DMS153 treated with DMSO at 0.1 percent for 48 hours (cell line): ENCODE results near the gene RTP4.

Source experiments
- DNase-seq: peaks from one replicate; lab custom pipeline; 2025; ENCODE audit not compliant: unreplicated experiment; lab: John Stamatoyannopoulos, UW

The RTP4 gene

DNA sequence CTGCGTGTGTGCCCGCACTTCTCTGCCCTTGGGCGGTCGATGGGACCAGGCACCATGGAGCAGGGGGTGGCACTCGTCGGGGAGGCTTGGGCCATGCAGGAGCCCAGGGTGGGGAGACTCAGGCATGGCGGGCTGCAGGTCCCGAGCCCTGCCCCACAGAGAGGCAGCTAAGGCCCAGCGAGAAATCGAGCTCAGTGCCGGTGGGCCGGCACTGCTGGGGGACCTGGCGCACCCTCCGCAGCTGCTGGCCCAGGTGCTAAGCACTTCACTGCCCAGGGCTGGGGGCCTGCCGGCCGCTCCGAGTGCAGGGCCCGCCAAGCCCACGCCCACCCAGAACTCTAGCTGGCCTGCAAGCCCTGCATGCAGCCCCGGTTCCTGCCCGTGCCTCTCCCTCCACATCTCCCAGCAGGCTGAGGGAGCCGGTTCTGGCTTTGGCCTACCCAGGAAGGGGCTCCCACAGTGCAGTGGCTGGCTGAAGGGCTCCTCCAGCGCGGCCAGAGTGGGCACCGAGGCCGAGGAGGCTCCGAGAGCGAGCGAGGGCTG is 553 bp upstream of the RTP4 start:
- no peak for DNase-seq

DNA sequence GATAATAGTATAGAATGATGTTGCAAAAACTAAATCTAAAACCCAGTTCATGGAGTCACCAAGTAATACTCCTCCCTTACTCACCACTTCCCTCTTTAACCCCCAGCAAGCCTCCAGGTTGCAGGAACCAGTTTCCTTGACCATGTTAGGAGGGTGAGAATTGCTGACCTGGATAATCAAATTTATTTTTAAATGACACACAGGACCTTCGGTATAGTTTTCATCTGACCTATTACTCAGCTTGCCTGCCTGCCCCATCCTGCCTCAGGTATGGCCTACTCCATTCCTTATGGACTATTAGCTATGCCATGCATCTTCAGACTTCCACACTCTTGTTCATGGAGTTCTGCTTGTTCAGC is 883 bp downstream of the RTP4 start:
- DNase-seq, result no peak

DNA sequence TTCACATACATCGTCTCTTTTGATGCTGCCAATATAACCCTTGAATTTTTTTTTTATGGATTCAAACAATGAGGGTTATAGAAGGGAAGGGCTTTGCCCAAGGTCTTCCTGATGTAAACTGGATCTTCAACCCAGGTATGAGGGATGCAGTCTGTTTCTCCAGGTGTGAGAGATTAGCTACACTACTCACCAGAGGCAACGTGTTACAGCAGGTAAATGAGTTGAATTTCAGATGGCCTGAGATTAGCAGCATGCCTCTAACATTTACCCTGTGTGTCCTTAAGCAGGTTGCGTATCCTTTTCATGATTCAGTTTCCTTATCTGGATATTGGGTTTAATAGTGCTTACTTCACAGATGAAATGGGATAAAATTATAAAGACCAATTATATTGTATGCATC is 1.9 kb downstream of the RTP4 start:
- no peak for DNase-seq

DNA sequence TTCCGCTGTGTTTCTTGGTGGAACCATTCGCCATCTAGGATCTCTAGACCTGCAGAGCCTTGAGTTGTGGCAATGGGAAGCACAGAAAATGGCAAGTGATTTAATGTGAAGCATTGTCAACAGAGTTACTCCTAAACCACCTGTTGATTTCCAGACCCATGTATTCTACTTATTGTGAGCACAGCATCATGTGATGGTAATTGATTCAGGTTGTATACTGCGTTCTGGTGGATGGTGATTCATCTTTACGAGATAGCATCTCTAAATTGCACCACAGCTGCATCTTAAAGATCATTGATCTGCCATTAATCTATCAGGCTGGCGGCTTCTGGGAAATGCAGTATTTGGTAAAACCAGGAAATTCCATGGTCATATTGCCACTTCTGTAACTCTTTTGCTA is 7.4 kb downstream of the RTP4 start:
- no peak for DNase-seq

DNA sequence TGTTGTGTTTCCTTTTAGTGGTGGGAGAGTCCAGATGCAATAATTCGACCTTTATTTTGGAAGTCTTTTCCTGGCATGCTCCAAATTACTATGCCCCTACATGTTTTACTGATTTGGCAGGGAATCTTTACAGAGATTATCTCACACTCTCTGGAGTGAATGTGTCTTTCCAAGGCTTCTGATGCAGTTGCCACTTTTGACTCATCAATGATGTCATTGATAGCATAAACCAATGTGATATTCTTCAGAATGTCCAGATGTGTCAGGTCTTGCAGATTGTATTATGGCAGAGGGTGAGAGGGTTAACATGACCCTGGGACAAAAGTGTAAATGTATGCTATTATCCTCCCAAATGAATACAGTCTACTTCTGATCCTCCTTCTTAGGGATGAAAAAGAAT is 9.7 kb downstream of the RTP4 start:
- no peak for DNase-seq

DNA sequence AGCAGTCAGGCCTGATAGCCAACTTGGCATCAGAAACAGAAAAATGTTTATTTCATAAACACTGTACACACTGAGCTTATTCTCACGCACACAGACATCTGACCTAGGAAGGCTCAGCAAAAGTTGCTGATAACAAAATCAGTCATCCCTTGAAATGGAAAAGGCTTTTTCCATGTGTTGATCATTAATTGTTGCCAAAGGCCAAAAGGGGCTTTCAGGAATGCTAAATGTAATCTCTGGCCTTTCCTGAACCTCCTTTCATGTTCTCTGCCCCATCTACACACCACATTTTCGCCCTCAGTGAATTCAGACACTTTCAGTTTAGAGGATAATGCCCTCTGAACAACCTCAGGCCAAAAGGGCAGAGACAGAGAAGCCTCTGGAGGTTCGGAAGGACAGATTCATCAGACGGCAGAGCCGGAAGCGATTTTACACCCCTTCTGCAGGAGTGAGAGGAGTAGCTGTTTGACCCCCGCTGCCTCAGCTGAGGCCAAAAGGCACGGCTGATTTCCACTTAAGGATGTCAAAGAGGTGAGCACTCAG is 14.5 kb downstream of the RTP4 start:
- no peak for DNase-seq

DNA sequence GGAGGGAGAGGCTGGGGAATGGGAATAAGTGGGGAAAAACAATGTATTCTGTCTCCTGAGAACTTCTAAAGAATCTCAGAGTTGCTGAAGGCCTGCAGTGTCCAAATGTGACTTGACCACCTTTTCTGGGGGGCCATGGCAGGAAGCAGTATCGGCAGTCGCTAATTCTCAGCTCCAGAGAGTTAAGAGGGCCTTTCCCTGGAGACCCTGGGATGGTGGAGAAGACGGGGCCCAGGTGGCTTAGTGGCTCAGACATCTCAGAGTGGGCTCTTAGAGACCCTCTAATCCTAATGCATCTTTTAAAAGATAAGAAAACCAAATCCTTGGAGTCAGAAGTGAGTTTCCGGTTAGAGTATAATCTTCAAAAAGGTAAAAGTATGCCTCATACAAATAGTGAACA is 15.1 kb downstream of the RTP4 start:
- DNase-seq, result no peak

DNA sequence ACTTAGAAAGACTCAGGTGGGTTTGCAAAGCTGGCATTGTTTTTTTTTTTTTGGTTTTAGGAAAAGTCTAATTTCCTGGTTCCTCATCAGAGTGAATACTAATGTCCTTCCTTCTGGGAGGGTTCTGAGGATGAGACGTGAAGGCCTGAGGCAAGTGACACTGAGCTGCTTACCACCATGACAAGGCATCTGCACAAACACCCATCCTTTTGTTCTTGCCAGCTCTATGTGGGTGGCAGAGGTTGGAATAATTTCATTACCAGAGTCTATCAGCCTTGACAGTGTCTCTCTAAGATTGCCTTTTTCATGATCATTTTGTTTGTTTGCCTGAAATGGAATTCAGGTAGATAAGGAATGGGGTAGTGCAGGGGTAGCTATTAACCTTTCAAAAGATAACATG is 17.1 kb downstream of the RTP4 start:
- DNase-seq, result no peak

DNA sequence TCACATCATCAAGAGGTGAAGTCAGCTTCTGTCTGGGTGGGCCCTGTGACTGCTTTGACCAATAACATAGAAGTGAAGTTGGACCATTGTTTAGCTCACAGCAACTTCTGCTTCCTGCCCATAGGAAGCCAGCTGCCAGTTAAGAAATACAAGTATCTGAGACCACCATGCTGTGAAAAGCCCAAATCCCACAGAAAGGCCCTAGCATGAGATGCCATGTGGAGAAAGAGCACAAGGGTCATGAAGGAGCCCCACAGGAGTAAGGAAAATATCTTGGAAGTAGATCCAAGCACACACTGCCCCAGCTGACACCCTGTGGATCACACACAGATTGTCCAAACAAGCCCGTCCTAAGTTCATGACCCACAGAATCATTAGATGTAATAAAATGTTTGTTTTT is 28.5 kb downstream of the RTP4 start:
- no peak for DNase-seq

DNA sequence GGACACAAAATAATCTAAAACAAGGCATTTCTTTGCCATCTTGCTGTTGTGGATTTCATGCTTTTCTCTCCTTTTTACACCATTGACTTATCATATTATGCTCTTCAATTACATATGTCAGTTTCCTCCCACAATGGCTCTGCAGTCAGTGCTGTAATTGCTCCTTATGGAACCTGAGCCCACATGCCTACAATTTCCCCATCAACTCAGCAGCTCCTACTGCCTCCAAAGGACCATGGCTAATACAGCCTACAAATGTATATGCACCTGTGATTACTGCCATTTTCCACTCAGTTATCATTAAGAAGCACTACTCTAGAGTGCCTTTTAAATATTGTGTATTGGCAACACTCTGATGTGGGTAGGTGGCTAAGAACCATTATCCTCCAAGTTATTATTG is 30.8 kb downstream of the RTP4 start:
- no peak for DNase-seq

DNA sequence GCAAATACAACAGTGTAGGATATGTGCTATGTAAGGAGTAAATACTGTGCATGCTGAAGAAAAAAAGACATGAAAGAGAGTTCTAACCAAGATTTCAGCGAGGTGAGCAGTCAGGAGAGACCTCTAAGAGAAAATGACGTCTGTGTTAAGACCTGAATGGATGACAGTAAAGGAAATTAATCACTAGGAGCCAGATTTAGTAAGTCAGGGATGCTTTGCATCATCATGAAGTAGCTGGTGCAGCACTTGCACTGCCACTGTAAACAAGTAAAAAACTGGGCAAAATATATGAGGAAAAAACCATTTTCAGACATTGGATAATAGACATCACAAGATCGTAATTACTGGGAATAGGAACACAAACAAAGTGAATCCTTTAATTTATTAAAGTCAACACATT is 32.6 kb downstream of the RTP4 start:
- no peak for DNase-seq

DNA sequence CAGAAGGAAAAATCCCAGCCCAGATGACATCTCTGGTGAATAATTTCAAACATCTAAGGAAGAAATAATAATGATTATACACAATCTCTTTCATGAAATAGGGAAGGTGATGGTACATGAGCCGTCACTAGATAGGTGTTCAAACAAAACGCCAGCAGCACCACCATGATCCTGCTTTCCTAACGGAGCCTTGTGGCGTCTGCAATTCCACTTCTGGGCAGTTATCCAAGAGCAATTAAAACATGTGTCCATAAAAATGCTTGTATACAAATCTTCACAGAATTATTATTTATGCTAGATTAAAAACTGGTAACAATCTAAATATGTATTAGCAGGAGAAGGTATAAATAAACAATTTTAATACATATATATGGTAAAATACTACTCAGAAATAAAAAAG is 33.7 kb downstream of the RTP4 start:
- peak; percentile 15 for DNase-seq

DNA sequence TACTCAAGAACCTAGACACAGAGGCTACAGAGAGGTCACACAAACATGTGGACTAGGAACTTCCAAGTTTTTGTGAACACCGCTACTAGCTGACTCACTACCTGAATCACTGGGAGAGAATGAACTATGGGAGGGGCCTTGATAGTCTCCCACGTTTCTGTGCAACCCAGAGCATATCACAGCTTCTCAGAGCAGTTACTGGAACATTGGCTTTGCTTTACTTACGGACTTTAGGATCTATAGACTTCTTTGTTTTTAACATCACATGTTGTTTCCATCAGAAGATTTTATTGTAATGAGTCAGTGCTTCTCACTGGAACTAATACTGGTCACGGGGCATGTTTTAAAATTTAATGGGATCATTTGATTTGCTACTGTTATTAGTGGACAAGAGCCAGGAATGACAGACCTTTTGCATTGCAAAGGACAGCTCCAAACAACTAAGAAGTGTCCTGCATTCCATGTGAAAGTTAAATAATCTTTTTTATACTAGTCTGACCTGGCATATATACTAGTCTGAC is 35.6 kb downstream of the RTP4 start:
- DNase-seq, result no peak

DNA sequence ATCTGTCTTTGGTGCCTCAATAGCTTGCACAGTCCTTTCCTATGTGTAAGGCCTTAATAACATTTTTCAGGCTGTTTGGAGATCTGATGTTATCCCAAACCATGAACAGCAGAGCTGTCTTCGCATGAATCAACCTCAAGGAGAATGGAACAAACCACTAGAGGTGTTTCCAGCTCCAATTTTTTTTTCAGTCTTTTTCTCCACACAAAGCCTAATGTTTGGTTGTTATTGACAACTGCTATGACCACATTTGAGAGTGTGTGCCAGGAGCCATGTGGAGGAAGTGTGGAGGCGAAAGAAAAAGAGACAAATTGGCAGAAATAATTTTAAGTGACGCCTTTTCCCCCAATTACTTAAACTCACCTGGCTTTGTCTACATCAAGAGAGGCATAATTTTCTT is 38.7 kb downstream of the RTP4 start:
- DNase-seq, result no peak

DNA sequence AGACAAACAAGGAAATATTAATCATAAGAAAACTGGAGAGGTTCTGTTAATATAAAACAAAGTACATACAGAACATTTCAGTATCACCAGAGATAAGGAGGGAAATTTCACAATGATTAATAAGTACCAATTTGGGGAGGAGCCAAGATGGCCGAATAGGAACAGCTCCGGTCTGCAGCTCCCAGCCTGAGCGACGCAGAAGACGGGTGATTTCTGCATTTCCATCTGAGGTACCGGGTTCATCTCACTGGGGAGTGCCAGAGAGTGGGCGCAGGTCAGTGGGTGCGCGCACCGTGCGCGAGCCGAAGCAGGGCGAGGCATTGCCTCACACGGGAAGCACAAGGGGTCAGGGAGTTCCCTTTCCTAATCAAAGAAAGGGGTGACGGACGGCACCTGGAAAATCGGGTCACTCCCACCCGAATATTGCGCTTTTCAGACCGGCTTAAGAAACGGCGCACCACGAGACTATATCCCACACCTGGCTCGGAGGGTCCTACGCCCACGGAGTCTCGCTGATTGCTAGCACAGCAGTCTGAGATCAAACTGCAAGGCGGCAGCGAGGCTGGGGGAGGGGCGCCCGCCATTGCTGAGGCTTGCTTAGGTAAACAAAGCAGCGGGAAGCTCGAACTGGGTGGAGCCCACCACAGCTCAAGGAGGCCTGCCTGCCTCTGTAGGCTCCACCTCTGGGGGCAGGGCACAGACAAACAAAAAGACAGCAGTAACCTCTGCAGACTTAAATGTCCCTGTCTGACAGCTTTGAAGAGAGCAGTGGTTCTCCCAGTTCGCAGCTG is 44.0 kb downstream of the RTP4 start:
- peak; percentile 9 for DNase-seq
